AG04449 (cell line): ENCODE results near the gene LRRC46.

Experiments
- CTCF ChIA-PET: fragments of 350-600 bp; formaldehyde crosslinking; extraction: SDS; loops from one replicate; lab custom pipeline; 2021; ENCODE audit warnings: antibody characterized with exemption; lab: Yijun Ruan, JAX
- POLR2A ChIA-PET: fragments of 400-600, 350-600 bp; formaldehyde crosslinking; extraction: SDS; loops from one replicate; lab custom pipeline; 2020; ENCODE audit warnings: antibody characterized with exemption, inconsistent platforms; lab: Yijun Ruan, JAX
- DNase-seq: peaks from one replicate; pipeline ENCODE4 v3.0.0-alpha.2; 2010; ENCODE audit warnings: low read depth, low spot score
- H3K4me3 ChIP-seq: 2 replicates; pipeline ENCODE4 v1.5.1; 2011; ENCODE audit warnings: low read depth, mild to moderate bottlenecking, control low read depth, low read length
- CTCF ChIP-seq: IDR thresholded peaks from one replicate; pipeline ENCODE4 v1.5.1; 2011; ENCODE audit warnings: mild to moderate bottlenecking, moderate library complexity, low read length, control low read depth, inconsistent platforms; ENCODE audit not compliant: insufficient read depth; ENCODE audit errors: missing control alignments

LRRC46 gene

GRCh38 chr17:47844227-47844626, 12.8 kb downstream of the LRRC46 start:
- DNase-seq: no peak
- CTCF ChIA-PET: interaction anchor here (0.6 to 32.3 kb wide), 8 partner anchors 10 to 174 kb away, joined by 3 to 1547 read pairs (median 21); partner anchors contain the start of genes CDK5RAP3, LRRC46, MRPL10 and SP2
- POLR2A ChIA-PET: interaction anchor here (0.6 to 1.0 kb wide), 2 partner anchors 18 to 51 kb away, joined by 3 to 4 read pairs; no protein-coding TSS in a partner anchor

GRCh38 chr17:47844814-47845715, 13.6 kb downstream of the LRRC46 start:
- no peak for TF ChIP-seq CTCF
- POLR2A ChIA-PET: interaction anchor here (1.0 kb wide), 1 partner anchor 50 kb away, joined by 4 read pairs; no protein-coding TSS in a partner anchor
- no peak overlapping the region for H3K4me3 ChIP-seq
- CTCF ChIA-PET: interaction anchor here (0.9 to 32.3 kb wide), 12 partner anchors 8 to 173 kb away, joined by 3 to 1547 read pairs (median 8); partner anchors contain the start of genes CDK5RAP3 and SP2
- no peak for DNase-seq

More at GRCh38 chr17:47844227-47844626, 12.8 kb downstream of the LRRC46 start:
- no peak for TF ChIP-seq CTCF
- H3K4me3 ChIP-seq: no peak overlapping the region

- POLR2A ChIA-PET: no interaction called here
- CTCF ChIA-PET: interaction anchor here (1.4 to 32.3 kb wide), 10 partner anchors 9 to 172 kb away, joined by 3 to 1547 read pairs (median 8); partner anchors contain the start of genes CDK5RAP3, LRRC46, MRPL10 and SP2
- no peak for TF ChIP-seq CTCF
- no peak for DNase-seq
- no peak overlapping the region for H3K4me3 ChIP-seq
Measured at GRCh38 chr17:47845716-47846075, 14.2 kb downstream of the LRRC46 start.

GRCh38 chr17:47846716-47847340, 15.4 kb downstream of the LRRC46 start:
- POLR2A ChIA-PET: interaction anchor here (1.2 kb wide), 1 partner anchor 49 kb away, joined by 4 read pairs; the partner anchor contains the start of gene SP2
- no peak overlapping the region for H3K4me3 ChIP-seq
- CTCF ChIA-PET: interaction anchor here (0.8 to 32.3 kb wide), 14 partner anchors 10 to 171 kb away, joined by 3 to 1547 read pairs (median 8); partner anchors contain the start of genes CDK5RAP3, LRRC46, MRPL10 and SP2
- DNase-seq: no peak
- no peak for TF ChIP-seq CTCF

GRCh38 chr17:47847341-47848197, 16.1 kb downstream of the LRRC46 start:
- CTCF ChIA-PET: interaction anchor here (0.8 to 32.3 kb wide), 11 partner anchors 12 to 170 kb away, joined by 3 to 1547 read pairs (median 8); partner anchors contain the start of genes CDK5RAP3, LRRC46, MRPL10 and SP2
- peak; percentile 27 for TF ChIP-seq CTCF
- DNase-seq: no peak
- POLR2A ChIA-PET: interaction anchor here (1.2 kb wide), 1 partner anchor 48 kb away, joined by 4 read pairs; the partner anchor contains the start of gene SP2
- no peak overlapping the region for H3K4me3 ChIP-seq
